ENCODE measurements around the gene FMN1.

The FMN1 gene

DNA sequence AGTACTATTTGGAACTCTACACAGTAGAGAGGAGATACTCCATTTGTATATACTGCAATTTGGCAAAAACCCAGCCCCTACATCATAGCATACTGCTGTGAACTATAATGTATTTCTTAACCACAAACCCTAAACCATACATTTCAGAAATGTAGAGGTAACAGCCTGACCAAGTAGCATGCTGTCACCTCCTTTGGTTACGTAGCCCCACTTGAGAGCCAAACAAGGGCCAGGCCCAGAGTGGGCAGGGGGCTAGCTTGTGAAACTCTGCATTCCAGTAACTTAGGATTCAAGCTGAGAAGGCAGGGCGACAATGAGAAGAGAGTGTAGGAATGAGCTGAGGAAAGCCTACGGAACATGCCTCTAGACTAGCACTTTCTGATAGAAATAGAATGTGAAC lies 340.9 kb downstream of the FMN1 start:
- peaks cover 7 to 11% of the 10 kb centered on the region in 2 experiments for H3K4me1 ChIP-seq (ENCODE audit: control insufficient read depth in 1 of 2, insufficient read depth in 2 of 2, low read length in 2 of 2)
- no CpG with 5 or more reads among the region's 3 CpGs for WGBS (ENCODE audit: extremely low coverage, insufficient coverage, insufficient read length)
- H3K4ac ChIP-seq (ENCODE audit: low read depth, low read length) = no peak overlapping the region
- peak overlapping the region; percentile 96 for H2BK12ac ChIP-seq (ENCODE audit: low read length)
- no peak overlapping the region for H3K9ac ChIP-seq (ENCODE audit: low read length)
- no peaks in the 10 kb centered on the region for H3K79me2 ChIP-seq (ENCODE audit: control insufficient read depth, insufficient read depth, low read length, poor library complexity)
- peak overlapping the region; percentile 73 for H2BK5ac ChIP-seq (ENCODE audit: low read depth, low read length, poor library complexity)
- no peaks in the 10 kb centered on the region for H3K27me3 ChIP-seq (ENCODE audit: insufficient read depth, low read length)
- H3K4me3 ChIP-seq (ENCODE audit: low read depth, low read length) = no peak overlapping the region
- peak overlapping the region; percentile 95 for H2AK5ac ChIP-seq (ENCODE audit: low read length)
- no peaks in the 10 kb centered on the region for H3K9me3 ChIP-seq (ENCODE audit: insufficient read depth, low read depth, low read length)
- DNase-seq = no peak
- H3K27ac ChIP-seq (ENCODE audit: low read depth, low read length) = no peak overlapping the region
- H3K4me2 ChIP-seq (ENCODE audit: low read length) = no peak overlapping the region
- H3K23ac ChIP-seq (ENCODE audit: low read length) = no peak overlapping the region
- no peak overlapping the region for H4K12ac ChIP-seq (ENCODE audit: low read depth, low read length)
- H2AFZ ChIP-seq (ENCODE audit: insufficient read depth, low read length, poor library complexity) = peak overlapping the region; percentile 59
- peaks cover 15% of the 10 kb centered on the region for H3K79me1 ChIP-seq (ENCODE audit: low read length)
- H3K14ac ChIP-seq (ENCODE audit: low read length) = peak overlapping the region; percentile 70
- no peaks in the 10 kb centered on the region for H3K36me3 ChIP-seq (ENCODE audit: control insufficient read depth in 1 of 2, insufficient read depth in 2 of 2, low read length in 2 of 2)
- H4K91ac ChIP-seq (ENCODE audit: low read depth, low read length) = peak overlapping the region; percentile 79
- peak overlapping the region; percentile 33 for H3K18ac ChIP-seq (ENCODE audit: low read length)
- no peak overlapping the region for H4K8ac ChIP-seq (ENCODE audit: low read depth, low read length)
- peak overlapping the region; percentile 72 for H2BK120ac ChIP-seq (ENCODE audit: insufficient read depth, low read length, poor library complexity)

GRCh38 chr15:32852771-32853170 lies 341.7 kb downstream of the FMN1 start:
- Histone ChIP-seq H2AFZ (ENCODE audit: insufficient read depth, low read length, poor library complexity) (no peak overlapping the region), H3K23ac (ENCODE audit: low read length) (no peak overlapping the region), H3K27ac (ENCODE audit: low read depth, low read length) (no peak overlapping the region), H3K4ac (ENCODE audit: low read depth, low read length) (no peak overlapping the region), H2AK5ac (ENCODE audit: low read length) (no peak overlapping the region), H3K9me3 (ENCODE audit: insufficient read depth, low read depth, low read length) (no peaks in the 10 kb centered on the region), H3K4me1 (ENCODE audit: control insufficient read depth in 1 of 2, insufficient read depth in 2 of 2, low read length in 2 of 2) (peaks cover 7 to 11% of the 10 kb centered on the region in 2 experiments), H4K91ac (ENCODE audit: low read depth, low read length) (no peak overlapping the region), H3K27me3 (ENCODE audit: insufficient read depth, low read length) (no peaks in the 10 kb centered on the region), H3K18ac (ENCODE audit: low read length) (no peak overlapping the region), H3K14ac (ENCODE audit: low read length) (no peak overlapping the region), H3K79me2 (ENCODE audit: control insufficient read depth, insufficient read depth, low read length, poor library complexity) (no peaks in the 10 kb centered on the region), H4K8ac (ENCODE audit: low read depth, low read length) (no peak overlapping the region), H3K4me3 (ENCODE audit: low read depth, low read length) (no peak overlapping the region), H3K4me2 (ENCODE audit: low read length) (no peak overlapping the region), H2BK5ac (ENCODE audit: low read depth, low read length, poor library complexity) (no peak overlapping the region), H3K79me1 (ENCODE audit: low read length) (peaks cover 15% of the 10 kb centered on the region), H3K36me3 (ENCODE audit: control insufficient read depth in 1 of 2, insufficient read depth in 2 of 2, low read length in 2 of 2) (no peaks in the 10 kb centered on the region), H2BK12ac (ENCODE audit: low read length) (no peak overlapping the region), H3K9ac (ENCODE audit: low read length) (no peak overlapping the region), H2BK120ac (ENCODE audit: insufficient read depth, low read length, poor library complexity) (no peak overlapping the region), H4K12ac (ENCODE audit: low read depth, low read length) (no peak overlapping the region)
- WGBS (ENCODE audit: extremely low coverage, insufficient coverage, insufficient read length) = no CpG with 5 or more reads among the region's 3 CpGs
- DNase-seq = peak in 1 of 2 donors; percentile 30

DNA sequence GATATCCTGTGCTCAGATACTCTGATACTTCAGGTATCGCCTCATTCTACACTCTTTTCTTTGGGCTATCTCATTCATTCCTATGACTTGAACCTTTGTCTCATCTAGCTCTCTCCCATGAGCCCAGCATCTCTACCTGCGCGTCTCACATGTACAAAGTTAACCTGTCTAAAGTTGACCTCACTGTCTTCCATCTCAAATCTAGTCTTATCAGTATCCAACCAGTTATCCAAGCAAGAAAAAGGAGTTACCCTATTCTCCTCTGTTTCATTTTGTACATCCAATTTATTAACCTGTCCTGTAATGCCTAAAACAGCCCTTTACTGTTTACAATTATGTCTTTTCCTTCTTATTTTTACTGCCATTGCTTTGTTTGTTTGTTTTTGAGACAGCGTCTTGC lies 342.5 kb downstream of the FMN1 start:
- peak overlapping the region; percentile 11 for H4K91ac ChIP-seq (ENCODE audit: low read depth, low read length)
- no peak overlapping the region for H3K9ac ChIP-seq (ENCODE audit: low read length)
- H4K8ac ChIP-seq (ENCODE audit: low read depth, low read length) = no peak overlapping the region
- no peak overlapping the region for H3K18ac ChIP-seq (ENCODE audit: low read length)
- H3K9me3 ChIP-seq (ENCODE audit: insufficient read depth, low read depth, low read length) = no peaks in the 10 kb centered on the region
- H3K79me1 ChIP-seq (ENCODE audit: low read length) = peaks cover 12% of the 10 kb centered on the region
- no peak overlapping the region for H3K14ac ChIP-seq (ENCODE audit: low read length)
- H3K4ac ChIP-seq (ENCODE audit: low read depth, low read length) = no peak overlapping the region
- no peak overlapping the region for H2BK5ac ChIP-seq (ENCODE audit: low read depth, low read length, poor library complexity)
- DNase-seq = no peak
- H2BK120ac ChIP-seq (ENCODE audit: insufficient read depth, low read length, poor library complexity) = no peak overlapping the region
- H2AK5ac ChIP-seq (ENCODE audit: low read length) = no peak overlapping the region
- WGBS (ENCODE audit: extremely low coverage, insufficient coverage, insufficient read length) = no CpG with 5 or more reads among the region's 4 CpGs
- no peak overlapping the region for H4K12ac ChIP-seq (ENCODE audit: low read depth, low read length)
- H3K4me3 ChIP-seq (ENCODE audit: low read depth, low read length) = no peak overlapping the region
- no peaks in the 10 kb centered on the region for H3K27me3 ChIP-seq (ENCODE audit: insufficient read depth, low read length)
- H3K4me2 ChIP-seq (ENCODE audit: low read length) = no peak overlapping the region
- peaks cover 7 to 10% of the 10 kb centered on the region in 2 experiments for H3K4me1 ChIP-seq (ENCODE audit: control insufficient read depth in 1 of 2, insufficient read depth in 2 of 2, low read length in 2 of 2)
- H3K36me3 ChIP-seq (ENCODE audit: control insufficient read depth in 1 of 2, insufficient read depth in 2 of 2, low read length in 2 of 2) = no peaks in the 10 kb centered on the region
- H2AFZ ChIP-seq (ENCODE audit: insufficient read depth, low read length, poor library complexity) = no peak overlapping the region
- no peaks in the 10 kb centered on the region for H3K79me2 ChIP-seq (ENCODE audit: control insufficient read depth, insufficient read depth, low read length, poor library complexity)
- H2BK12ac ChIP-seq (ENCODE audit: low read length) = no peak overlapping the region
- H3K27ac ChIP-seq (ENCODE audit: low read depth, low read length) = no peak overlapping the region
- no peak overlapping the region for H3K23ac ChIP-seq (ENCODE audit: low read length)

GRCh38 chr15:32851572-32851971 lies 342.9 kb downstream of the FMN1 start:
- Histone ChIP-seq H3K18ac (ENCODE audit: low read length) (no peak overlapping the region), H2BK120ac (ENCODE audit: insufficient read depth, low read length, poor library complexity) (no peak overlapping the region), H4K12ac (ENCODE audit: low read depth, low read length) (no peak overlapping the region), H3K14ac (ENCODE audit: low read length) (no peak overlapping the region), H3K79me1 (ENCODE audit: low read length) (peaks cover 8% of the 10 kb centered on the region), H3K4me1 (ENCODE audit: control insufficient read depth in 1 of 2, insufficient read depth in 2 of 2, low read length in 2 of 2) (peaks cover 4 to 6% of the 10 kb centered on the region in 2 experiments), H3K36me3 (ENCODE audit: control insufficient read depth in 1 of 2, insufficient read depth in 2 of 2, low read length in 2 of 2) (no peaks in the 10 kb centered on the region), H2BK5ac (ENCODE audit: low read depth, low read length, poor library complexity) (no peak overlapping the region), H3K27ac (ENCODE audit: low read depth, low read length) (no peak overlapping the region), H3K4me2 (ENCODE audit: low read length) (no peak overlapping the region), H2AK5ac (ENCODE audit: low read length) (no peak overlapping the region), H3K9ac (ENCODE audit: low read length) (no peak overlapping the region), H4K8ac (ENCODE audit: low read depth, low read length) (no peak overlapping the region), H2BK12ac (ENCODE audit: low read length) (no peak overlapping the region), H3K23ac (ENCODE audit: low read length) (no peak overlapping the region), H2AFZ (ENCODE audit: insufficient read depth, low read length, poor library complexity) (no peak overlapping the region), H4K91ac (ENCODE audit: low read depth, low read length) (no peak overlapping the region), H3K27me3 (ENCODE audit: insufficient read depth, low read length) (no peaks in the 10 kb centered on the region), H3K4ac (ENCODE audit: low read depth, low read length) (no peak overlapping the region), H3K79me2 (ENCODE audit: control insufficient read depth, insufficient read depth, low read length, poor library complexity) (no peaks in the 10 kb centered on the region), H3K9me3 (ENCODE audit: insufficient read depth, low read depth, low read length) (no peaks in the 10 kb centered on the region), H3K4me3 (ENCODE audit: low read depth, low read length) (no peak overlapping the region)
- no CpG with 5 or more reads among the region's 5 CpGs for WGBS (ENCODE audit: extremely low coverage, insufficient coverage, insufficient read length)
- no peak for DNase-seq
